Activated CD8-positive, alpha-beta memory T cell treated with anti-CD3 and anti-CD28 coated beads, Interleukin-2, amount 50 U/mL, for 1 hour (primary cell): Measurements from ENCODE around the gene MYG1.
"Not testable (repeated sequence)": the region's sequence is repeated elsewhere in the genome, so short reads cannot be mapped to it uniquely, and the experiment has no call there.

Source experiments
- DNase-seq: peaks from one replicate; pipeline ENCODE4 v3.0.0-alpha.2; 2020; ENCODE audit errors: extremely low read depth

MYG1 gene

DNA sequence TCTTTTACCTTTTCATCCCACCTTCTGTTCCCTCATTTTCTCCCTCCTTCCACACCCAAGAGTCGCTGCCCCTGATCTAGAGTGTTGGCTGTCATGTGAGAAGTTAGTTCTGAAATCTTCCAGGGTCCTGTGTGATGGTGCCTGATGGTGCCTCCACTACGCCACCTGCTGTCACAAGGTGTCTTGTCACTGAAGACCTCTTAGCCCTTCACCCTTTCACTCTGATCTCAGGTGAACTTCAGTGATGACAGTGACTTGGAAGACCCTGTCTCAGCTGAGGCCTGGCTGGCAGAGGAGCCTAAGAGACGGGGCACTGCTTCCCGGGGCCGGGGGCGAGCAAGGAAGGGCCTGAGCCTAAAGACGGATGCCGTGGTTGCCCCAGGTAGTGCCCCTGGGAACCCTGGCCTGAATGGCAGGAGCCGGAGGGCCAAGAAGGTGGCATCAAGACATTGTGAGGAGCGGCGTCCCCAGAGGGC lies 11.7 kb upstream of the MYG1 start:
- DNase-seq: peak; percentile 40

- DNase-seq: no peak
These were observed 11.2 kb upstream of the MYG1 start for GRCh38 chr12:53288322-53288721.

- DNase-seq: no peak
These were observed 9.6 kb upstream of the MYG1 start for GRCh38 chr12:53289891-53290290.

DNA sequence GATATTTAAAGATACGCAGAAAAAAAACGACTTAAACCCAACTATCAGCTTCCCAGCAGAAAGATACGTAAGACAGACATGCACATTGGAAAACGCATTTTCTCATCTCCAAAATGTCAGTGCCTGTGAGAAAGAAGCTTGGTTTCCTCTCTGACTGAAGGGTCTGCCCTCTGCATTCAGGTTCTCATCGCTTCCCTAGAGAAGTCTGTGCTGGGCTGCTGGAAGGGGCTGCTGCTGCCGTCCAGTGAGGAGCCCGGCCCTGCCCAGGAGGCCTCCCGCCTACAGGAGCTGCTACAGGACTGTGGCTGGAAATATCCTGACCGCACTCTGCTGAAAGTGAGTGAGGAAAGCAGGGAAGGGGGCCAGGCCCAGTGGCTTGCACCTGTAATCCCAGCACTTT lies 8.8 kb upstream of the MYG1 start:
- no peak for DNase-seq

GRCh38 chr12:53292426-53292825 lies 7.1 kb upstream of the MYG1 start:
- no peak for DNase-seq

- peak; percentile 39 for DNase-seq
These were observed 4.2 kb upstream of the MYG1 start, which contains the start of gene PFDN5 for GRCh38 chr12:53295070-53295890. PFDN5 (plus strand) TSS chr12:53295542; CDS start chr12:53295568, 26 bp downstream.

DNA sequence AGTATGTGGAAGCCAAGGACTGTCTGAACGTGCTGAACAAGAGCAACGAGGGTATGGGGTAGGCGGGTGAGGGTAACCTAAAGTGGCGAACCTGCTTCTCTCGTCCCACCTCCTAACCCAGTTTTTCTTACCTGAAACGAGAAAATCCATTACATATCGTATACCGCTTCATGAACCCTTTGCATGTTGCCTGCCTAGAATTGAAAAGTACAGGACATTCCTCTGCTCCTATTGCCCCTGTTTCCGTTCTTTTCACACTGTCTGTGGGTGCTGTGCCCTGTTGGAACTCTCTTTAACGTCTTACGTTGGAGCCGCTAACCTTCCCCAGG lies 3.6 kb upstream of the MYG1 start:
- DNase-seq: no peak

DNA sequence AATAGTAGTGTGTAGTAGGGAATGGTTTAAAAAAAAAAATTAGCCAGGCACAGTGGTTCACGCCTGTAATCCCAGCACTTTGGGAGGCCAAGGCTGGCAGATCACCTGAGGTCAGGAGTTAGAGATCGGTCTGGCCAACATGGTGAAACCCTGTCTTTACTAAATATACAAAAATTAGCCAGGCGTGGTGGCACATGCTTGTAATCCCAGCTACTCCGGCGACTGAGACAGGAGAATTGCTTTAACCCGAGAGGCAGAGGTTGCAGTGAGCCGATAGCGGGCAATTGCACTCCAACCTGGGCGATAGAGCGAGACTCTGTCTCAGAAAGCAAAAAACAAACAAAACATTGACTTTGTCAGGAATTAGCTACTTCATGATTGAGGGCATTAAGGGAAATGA lies 2.4 kb upstream of the MYG1 start:
- DNase-seq: not testable (repeated sequence)

- no peak for DNase-seq
These were observed 1.3 kb upstream of the MYG1 start for GRCh38 chr12:53298164-53298563.

DNA sequence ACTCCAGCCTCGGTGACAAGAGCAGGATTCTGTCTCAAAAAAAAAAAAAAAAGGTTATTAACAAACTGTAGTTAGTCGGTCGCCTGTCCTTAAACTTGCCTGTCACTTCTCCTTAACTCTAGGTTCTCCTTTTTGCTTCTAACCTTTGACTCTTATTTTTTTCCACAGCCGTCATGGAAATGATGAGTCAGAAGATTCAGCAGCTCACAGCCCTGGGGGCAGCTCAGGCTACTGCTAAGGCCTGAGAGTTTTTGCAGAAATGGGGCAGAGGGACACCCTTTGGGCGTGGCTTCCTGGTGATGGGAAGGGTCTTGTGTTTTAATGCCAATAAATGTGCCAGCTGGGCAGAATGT lies 418 bp upstream of the MYG1 start:
- no peak for DNase-seq

- no peak for DNase-seq
These were observed 692 bp downstream of the MYG1 start for GRCh38 chr12:53300187-53300586.

DNA sequence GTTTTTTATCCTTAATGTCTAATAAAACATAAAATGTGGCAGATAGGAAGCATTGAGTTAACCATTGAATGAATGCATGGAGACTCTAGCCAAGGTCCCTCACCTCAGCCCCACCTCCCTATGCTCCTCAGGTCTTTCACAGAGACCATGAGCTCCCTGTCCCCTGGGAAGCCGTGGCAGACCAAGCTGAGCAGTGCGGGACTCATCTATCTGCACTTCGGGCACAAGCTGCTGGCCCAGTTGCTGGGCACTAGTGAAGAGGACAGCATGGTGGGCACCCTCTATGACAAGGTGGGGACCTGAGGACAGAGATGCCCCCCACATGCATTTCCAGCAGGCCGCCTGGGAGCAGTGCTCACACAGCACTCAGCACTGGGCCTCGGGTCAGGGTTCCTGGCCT lies 3.4 kb downstream of the MYG1 start:
- DNase-seq: no peak

- no peak for DNase-seq
These were observed 7.3 kb downstream of the MYG1 start for GRCh38 chr12:53306826-53307225.

DNA sequence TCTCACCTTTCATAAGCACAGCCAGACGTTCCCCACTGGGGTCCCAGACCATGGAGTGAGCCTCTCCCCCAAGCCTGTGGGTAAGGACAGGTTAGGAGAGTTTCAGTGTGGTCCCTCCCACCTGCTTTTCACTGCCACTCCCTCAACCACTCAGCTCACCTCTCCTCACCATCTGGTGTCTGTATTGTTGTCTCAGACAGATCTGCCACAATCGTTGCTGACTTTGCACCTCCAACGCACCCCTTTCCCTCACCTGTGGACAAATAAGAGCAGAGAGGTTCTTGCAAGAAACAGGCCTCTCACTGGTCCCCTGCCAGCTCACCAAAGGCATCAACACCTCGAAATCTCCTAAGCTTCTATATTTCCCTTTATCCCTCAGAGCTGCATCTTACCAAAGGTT lies 8.8 kb downstream of the MYG1 start:
- DNase-seq: no peak

- DNase-seq: no peak
These were observed 14.5 kb downstream of the MYG1 start for GRCh38 chr12:53313996-53314395.

DNA sequence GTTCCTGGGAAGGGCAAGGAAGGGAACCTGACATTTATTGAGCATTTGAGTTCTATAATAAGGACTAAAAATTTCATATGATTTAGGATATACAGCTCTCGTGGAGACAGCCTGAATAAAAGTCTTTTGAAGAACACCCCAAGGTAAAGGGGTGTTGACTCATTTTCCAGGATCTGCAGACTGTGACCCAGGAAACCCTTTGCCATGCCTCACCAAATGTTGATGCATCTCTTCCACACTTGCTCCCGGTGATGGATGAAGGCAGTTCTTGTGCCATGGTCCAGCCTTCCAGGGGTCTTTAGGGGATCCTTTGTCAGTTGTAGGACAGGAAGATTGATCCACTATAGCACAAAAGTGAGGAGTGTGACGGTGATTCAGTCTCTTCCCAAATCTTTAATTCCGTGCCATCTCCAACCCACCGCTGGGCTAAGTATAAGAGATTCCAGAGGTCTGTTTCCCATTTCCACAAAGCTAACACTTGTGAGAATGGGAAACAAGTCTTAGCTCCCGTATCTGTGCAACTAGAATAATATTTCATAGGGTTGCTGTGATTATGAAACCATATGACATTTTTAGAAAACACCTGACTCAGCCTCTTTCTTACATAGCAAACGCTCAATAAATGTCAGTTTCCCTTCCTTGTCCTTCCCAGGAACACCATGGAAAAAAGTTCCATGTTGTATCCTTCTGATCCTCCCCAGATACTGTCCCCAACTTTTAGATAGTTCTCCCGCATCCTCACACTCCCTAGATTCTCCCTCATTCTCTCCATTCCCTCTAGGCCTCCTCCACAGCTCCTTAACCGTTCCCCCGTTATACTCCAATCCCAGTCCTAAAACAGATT lies 21.1 kb downstream of the MYG1 start:
- no peak for DNase-seq

- no peak for DNase-seq
These were observed 24.8 kb downstream of the MYG1 start for GRCh38 chr12:53324113-53324778.

- DNase-seq: peak; percentile 68
These were observed 25.4 kb downstream of the MYG1 start for GRCh38 chr12:53324779-53325510.

DNA sequence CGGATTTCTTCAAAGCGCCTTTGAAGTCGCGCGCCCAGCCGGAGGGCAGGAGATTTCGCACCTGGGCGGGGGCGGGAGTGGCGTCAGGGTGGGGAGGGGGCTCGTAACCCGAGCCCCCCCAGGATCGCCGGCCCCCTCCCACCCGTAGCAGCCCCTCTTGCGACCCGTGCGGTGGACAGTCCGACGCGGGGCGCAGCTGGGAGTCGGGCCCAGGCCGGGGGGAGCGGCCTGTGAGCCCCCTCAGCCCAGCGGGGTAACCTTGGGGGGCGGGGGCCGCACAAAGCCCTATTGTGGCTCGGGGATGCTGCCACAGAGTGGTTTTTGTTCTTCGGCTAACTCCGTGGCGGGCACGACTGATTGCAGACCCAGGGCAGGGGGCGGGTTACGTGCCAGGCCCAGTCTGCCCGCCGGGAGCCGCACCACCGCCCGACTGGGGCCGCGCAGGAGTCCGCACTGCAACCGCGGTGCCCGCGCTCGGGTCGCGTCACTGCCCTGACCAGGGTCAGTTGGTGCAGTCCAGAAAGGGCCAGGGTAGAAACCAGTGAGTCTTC lies 26.1 kb downstream of the MYG1 start:
- no peak for DNase-seq

DNA sequence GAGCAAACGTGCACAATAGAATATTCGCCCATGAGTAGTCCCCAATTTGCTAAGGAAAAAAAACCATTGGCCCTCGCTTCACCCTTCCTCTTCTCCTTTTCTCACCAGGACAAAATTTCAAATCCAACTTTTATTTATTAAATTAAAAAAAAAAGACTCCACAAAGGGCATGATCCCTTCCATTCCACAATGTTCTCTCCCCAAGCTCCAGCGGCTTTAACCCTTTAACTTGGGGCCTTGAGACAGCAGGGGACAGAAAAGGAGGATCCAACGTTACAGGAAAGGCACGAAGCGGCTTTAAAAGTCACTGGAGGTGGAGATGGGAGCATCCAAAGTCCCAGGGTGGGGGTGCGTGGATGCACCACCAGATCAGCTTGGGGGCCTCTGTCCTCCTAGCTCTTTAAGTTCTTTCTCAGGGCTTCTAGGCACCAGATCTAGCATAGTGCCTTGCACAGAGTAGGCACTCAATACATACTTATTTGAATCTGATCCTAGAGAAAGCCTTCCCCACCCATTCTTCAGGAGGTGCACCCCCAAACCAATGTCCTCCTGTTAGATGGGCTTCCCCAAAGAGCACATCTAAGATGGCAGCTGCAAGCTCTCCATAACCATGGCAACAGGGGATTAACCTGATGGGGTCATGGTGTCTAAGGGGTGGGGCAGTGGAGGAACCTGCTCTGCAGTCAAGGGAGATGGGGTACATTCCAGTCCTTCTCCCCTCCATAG lies 27.1 kb downstream of the MYG1 start:
- no peak for DNase-seq
